ENCODE data around the gene AVEN.
A peak's percentile ranks its signal among the peaks of the same experiment; 100 is the strongest.
"Not testable (repeated sequence)": the region's sequence is repeated elsewhere in the genome, so short reads cannot be mapped to it uniquely, and the experiment has no call there.

The AVEN gene

DNA sequence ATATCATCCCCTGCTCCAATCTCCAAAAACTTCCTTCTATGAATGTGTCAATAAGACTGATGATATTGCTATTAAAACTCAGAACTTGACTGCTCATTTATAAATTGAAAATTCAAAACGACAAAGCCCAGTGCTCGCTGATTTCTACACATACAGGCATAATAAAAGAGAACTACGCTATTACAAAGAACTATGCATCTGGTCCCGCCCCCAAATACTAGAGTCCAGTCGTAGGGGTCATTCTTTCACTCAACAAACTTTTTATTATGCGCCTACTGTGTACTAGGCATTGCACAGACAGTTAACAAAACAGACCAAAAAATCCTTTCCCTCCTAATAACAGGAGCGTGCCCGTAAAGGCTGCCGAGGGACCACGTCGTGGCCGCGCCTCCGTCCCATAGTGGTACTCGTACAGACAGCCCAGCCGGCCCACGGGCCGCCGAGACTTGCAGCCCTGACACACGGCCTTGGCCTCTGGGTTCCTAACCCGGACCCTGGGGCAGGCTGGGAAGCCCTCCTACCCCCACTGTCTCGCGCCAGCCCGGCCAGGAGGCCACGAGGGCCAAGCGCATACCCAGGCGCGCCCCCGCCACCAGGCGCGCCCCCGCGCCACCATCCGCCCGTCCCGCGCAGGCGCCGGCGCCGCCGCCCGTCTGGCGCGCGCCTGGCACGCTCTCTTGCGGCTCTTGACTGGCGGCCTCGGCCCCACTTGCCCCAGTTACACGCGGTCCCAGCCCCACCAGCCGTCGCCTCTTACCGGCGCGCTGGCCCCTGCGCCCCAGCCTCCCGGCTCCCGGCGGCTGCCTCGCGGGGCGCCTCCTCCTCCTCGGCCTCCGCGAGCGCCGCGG is 757 bp downstream of the AVEN start:
- peak; percentile 80 for DNase-seq

GRCh38 chr15:34031987-34032760 is 6.8 kb downstream of the AVEN start:
- no peak for DNase-seq

GRCh38 chr15:34027606-34028005 is 11.4 kb downstream of the AVEN start:
- no peak for DNase-seq

GRCh38 chr15:34025252-34025651 is 13.8 kb downstream of the AVEN start:
- no peak for DNase-seq

- no peak for DNase-seq
Measured at GRCh38 chr15:34023907-34024306, 15.1 kb downstream of the AVEN start.

DNA sequence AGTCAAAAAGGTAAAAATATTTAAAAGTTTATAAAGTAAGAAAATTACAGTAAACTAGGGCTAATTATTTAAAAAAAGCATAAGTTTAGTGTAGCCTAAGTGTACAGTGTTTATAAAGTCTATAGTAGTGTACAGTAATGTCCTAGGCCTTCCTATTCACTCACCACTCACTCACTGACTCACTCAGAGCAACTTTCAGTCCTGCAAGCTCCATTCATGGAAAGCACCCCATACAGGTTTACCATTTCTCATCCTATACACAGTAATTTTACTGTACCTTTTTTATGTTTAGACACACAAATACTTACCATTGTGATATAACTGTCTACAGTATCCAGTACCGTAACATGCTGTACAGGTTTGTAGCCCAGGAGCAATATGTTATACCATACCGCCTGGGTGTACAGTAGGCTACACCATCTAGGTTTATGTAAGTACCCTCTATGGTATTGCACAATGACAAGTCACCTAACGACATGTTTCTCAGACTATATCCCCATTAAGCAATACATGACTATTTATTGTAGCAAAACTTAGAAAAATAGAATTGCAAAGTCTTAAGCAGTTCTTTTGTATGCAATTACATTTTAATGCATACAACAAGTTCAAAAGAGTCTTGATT is 19.5 kb downstream of the AVEN start:
- no peak for DNase-seq

DNA sequence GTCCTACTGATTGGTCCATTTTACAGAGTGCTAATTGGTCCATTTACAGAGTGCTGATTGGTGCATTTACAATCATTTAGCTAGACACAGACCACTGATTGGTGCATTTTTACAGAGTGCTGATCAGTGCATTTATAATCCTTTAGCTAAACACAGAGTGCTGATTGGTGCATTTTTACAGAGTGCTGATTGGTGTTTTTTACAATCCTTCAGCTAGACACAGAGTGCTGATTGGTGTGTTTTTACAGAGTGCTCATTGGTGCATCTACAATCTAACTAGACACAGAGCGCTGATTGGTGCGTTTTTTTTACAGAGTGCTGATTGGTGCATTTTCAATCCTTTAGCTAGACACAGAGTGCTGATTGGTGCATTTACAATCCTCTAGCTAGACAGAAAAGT is 20.3 kb downstream of the AVEN start:
- DNase-seq, result not testable (repeated sequence)

DNA sequence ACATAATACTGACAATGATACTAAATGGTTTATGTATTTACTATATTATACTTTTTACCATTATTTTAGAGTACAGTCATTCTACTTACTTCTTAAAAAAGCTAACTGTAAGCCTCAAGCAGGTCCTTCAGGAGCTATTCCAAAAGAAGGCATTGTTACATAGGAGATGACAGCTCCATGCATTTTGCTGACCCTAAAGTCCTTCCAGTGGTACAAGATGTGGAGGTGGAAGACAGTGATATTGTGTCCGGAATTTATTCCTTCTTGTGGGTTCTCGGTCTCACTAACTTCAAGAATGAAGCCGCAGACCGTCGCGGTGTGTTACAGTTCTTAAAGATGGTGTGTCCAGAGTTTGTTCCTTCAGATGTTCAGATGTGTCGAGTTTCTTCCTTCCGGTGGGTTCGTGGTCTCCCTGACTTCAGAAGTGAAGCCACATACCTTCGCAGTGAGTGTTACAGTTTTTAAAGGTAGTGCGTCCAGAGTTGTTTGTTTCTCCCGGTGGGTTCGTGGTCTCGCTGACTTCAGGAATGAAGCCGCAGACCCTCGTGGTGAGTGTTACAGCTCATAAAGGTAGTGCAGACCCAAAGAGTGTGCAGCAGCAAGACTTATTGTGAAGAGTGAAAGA is 20.9 kb downstream of the AVEN start:
- DNase-seq, result peak; percentile 4

GRCh38 chr15:34014556-34014955 is 24.4 kb downstream of the AVEN start:
- no peak for DNase-seq

DNA sequence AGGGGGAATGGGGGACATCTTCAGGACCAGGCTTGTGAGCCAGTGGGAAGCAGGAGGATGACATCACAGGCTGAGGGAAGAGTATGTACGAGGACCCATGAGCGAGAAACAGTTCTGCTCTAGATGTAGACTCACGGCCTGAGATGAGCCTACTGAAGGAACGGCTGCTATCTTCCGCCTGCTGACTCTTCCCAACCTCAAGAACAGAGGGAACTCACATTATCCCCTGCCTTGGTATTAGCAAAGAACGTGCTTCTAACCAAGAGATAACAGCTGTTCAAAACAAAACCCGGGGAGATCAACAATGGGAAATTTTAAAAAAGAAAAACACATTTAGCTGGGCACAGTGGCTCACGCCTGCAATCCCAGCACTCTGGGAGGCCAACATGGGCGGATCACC is 25.3 kb downstream of the AVEN start:
- DNase-seq, result no peak

DNA sequence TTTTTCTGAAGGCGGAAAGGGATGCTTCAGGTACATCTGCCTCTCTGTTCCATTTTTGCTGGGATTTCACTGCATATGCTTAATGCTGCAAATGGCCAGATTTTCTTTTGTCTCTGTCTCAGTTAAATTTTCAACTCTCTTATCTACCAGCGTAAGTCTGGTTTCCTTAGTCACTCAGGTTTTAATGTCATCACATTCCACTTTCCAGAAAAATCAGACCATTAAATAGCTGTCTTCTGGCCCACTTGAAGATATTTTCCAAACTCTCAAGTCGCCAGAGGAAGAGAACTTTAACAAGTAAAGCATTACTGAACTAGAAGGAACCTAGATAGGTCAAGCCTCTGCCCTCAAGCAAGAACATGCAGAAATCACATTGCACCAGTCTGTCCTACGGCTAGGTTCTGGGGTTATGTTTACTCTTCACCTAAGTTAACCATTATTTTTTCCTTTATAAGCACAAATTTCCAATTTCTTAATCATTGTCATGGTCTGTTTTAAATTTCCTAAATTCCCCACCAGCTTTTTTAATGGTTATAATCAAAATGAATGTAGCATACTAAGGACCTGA is 26.5 kb downstream of the AVEN start:
- no peak for DNase-seq

DNA sequence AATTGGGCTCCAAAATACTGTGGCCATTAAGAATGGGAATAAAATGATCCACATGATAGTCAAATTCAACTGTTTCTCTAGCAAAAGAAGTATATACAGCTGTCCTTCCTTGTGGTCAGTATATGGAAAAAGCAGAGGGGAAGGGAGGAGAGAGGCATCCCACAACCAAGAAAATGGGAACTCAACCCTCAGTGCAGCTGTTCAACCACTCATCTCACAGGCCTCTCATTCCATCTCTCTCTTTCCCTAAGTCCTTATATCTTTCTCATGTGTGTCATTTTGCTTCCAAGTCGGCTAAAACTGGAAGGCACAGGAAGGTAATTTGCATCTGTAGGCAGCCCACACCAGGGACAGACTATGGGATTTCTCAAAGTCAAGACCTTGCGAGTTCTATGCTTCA is 27.5 kb downstream of the AVEN start:
- DNase-seq, result no peak

DNA sequence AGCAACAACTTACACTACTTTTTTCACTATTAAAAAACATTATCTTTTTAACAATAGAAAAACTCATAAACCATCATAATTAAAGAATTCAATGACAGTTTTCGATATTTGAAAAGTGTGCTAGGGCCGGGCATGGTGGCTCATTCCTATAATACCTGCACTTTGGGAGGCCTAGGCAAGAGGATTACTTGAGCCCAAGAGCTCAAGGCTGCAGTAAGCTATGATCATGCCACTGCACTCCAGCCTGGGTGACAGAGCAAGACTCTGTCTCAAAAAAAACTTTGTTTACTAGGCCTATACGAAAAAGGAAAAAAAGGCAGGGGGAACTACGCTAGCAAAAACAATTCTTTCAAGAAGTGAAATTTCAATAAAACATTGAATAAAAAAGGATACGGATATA is 28.1 kb downstream of the AVEN start:
- DNase-seq, result no peak

DNA sequence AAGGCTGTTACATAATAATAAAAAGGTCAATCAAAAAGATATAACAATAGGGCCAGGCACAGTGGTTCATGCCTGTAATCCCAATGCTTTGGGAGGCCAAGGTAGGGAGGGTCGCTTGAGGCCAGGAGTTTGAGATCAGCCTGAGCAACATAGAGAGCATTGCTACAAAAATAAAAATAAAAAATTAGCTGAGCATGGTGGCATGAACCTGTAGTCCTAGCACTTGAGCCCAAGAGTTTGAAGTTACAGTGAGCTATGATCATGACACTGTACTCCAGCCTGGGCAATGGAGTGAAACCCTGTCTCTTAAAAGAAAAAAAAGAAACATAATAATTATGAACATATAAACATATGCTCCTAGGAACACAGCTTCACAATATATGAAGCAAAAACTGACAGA is 29.3 kb downstream of the AVEN start:
- no peak for DNase-seq

DNA sequence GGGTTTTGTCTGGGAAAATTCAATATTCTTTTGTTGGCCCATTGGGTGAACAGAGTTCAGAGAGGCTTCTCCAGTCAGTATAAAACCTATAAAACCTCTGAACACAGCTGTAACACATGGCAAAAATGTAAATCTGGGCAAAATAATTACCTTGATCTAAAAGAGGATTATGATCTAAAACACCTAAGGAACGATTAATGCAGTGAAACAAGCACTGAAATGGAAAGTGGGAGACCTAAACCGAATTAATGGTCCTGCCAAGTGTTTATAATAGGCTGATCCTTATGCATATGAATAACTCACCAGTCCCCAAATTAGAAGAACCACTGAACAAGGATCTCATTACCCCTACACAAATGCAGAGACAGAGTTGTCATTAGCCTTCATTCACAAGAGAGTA is 32.6 kb downstream of the AVEN start:
- DNase-seq, result no peak

- DNase-seq, result no peak
Measured at GRCh38 chr15:34001536-34001935, 37.5 kb downstream of the AVEN start.

GRCh38 chr15:33995666-33996065 is 43.3 kb downstream of the AVEN start:
- not testable (repeated sequence) for DNase-seq

- DNase-seq, result no peak
Measured at GRCh38 chr15:33994005-33994615, 44.9 kb downstream of the AVEN start.

DNA sequence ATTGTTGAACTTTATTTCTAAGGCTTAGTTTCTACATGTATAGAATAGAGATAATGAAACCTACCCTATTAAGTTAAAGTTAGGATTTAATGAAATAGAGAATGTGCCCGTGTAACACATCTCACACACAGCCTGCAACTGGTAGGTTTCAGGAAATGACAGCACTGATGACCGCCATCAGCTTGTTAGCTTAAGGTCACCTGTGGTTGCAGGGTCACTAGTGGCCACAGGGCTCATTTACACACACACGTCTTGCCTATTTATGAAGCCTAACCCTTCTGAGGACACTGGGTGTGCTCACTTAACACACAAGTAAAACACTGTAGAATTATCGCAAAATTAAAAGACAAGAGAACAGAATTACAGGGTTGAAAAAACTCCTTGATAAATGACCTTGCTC is 50.6 kb downstream of the AVEN start:
- no peak for DNase-seq

- DNase-seq, result no peak
Measured at GRCh38 chr15:33987444-33987843, 51.6 kb downstream of the AVEN start.

GRCh38 chr15:33985751-33986150 is 53.3 kb downstream of the AVEN start:
- no peak for DNase-seq

- DNase-seq, result no peak
Measured at GRCh38 chr15:33985287-33985686, 53.7 kb downstream of the AVEN start.

- DNase-seq, result no peak
Measured at GRCh38 chr15:33982516-33982915, 56.5 kb downstream of the AVEN start.

Data from CD4-positive, alpha-beta T cell treated with Interleukin-17A for 4 hours (primary cell).